GM18499 (cell line): ENCODE data around the gene MSH2.
"Not testable (repeated sequence)": the region's sequence is repeated elsewhere in the genome, so short reads cannot be mapped to it uniquely, and the experiment has no call there.

Experiments used
- ATAC-seq: cut with Tn5 transposase; IDR thresholded peaks from one replicate; pipeline ENCODE4 v1.9.1; 2021; ENCODE audit warnings: moderate number of reproducible peaks; ENCODE audit not compliant: insufficient read depth, unreplicated experiment

The MSH2 gene

GRCh38 chr2:47402805-47403608 lies at the start of gene MSH2:
TSS of gene MSH2 (plus strand) at chr2:47403156. CDS start at chr2:47403192, 36 bp downstream.
- peak; percentile 78 for ATAC-seq

GRCh38 chr2:47354013-47354847 lies 48.7 kb upstream of the MSH2 start:
- ATAC-seq, result no peak

DNA sequence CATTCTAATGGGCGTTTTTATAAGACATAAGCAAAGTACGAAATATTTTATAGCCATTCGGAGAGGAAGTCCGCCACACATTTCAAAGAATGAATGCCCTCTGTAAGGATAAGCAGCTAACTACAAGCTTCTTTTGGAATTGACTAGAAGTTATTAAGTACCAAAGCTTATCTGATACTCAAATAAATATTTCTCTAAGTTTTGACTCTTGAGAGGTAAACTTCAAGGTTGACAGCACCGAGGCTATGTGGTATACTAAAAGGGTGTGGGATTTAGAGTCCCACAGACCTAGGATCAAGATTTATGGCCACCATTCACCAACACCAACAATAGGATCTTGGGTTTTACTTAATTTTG lies 48.1 kb upstream of the MSH2 start:
- ATAC-seq, result no peak

GRCh38 chr2:47357483-47357882 lies 45.5 kb upstream of the MSH2 start:
- ATAC-seq, result no peak

DNA sequence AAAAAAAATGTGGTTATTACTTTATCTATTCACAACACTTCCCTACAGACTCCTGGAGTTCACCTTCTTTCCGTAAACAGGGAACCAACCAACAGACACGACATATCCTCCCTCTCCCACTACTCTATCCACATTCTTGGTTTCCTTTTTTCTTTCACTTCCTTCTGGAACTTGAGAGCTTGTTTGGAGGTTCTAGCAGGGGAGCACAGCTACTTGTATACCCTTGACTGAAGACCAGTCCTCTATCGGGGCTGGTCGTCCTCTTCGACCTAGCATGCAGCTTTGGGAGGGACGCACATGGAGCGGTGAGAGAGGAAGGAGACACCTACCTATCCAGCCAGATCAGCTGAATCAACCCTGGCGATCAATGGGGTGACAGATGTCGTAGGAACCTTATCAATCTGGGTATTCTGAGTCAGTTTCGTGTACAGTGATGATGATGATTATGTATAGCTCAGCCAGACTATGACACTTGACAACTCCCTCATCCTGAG lies 43.5 kb upstream of the MSH2 start:
- ATAC-seq, result no peak

GRCh38 chr2:47360283-47360682 lies 42.7 kb upstream of the MSH2 start:
- no peak for ATAC-seq

GRCh38 chr2:47360927-47361326 lies 42.0 kb upstream of the MSH2 start:
- ATAC-seq, result no peak

- ATAC-seq, result not testable (repeated sequence)
These were observed 41.3 kb upstream of the MSH2 start for GRCh38 chr2:47361505-47362229.

- no peak for ATAC-seq
These were observed 29.2 kb upstream of the MSH2 start for GRCh38 chr2:47373747-47374146.

- no peak for ATAC-seq
These were observed 27.6 kb upstream of the MSH2 start for GRCh38 chr2:47375307-47375706.

DNA sequence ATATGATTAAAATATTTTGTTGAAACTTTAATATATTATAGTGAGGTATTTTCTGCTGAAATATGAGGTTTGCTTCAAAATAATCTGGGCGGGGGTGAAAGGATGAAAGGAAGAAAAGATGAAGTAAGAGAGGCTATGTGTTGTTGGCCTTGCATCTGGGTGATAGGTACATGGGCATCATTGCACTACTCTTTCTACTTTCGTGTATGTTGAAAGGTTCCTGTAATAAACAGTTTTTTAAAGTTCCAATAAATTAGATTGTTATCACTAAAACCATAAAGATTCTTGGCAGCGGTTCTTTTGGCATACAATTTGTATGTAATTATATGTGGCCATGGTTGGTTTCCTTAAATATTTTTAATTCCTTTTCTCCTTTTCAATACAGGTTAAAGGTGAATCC lies 23.6 kb upstream of the MSH2 start:
- no peak for ATAC-seq

DNA sequence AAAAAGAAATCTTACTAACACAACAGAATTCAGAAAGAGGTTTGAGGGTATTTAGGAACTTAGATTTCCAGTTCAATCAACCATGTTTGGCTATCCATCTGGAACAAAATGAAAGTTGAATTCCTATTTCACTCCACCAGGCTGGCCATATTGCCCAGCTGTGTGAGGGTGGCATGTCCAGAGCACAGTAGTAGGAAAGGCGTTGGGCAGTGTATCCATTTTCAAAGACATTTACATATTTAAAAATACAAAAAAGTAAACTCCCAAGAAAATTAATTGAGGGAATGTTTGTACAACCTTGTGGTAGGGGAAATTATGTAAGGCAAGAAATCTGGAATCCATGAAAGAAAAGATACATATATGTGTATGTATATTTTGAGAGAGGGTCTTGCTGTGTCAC lies 21.5 kb upstream of the MSH2 start:
- no peak for ATAC-seq

DNA sequence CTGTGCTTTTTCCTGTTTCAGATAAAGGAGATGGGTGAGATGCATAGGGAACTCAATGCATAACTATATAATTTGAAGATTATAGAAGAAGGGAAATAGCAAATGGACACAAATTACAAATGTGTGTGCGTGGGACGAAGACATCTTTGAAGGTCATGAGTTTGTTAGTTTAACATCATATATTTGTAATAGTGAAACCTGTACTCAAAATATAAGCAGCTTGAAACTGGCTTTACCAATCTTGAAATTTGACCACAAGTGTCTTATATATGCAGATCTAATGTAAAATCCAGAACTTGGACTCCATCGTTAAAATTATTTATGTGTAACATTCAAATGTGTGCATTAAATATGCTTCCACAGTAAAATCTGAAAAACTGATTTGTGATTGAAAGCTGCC lies 16.4 kb upstream of the MSH2 start:
- ATAC-seq, result no peak

DNA sequence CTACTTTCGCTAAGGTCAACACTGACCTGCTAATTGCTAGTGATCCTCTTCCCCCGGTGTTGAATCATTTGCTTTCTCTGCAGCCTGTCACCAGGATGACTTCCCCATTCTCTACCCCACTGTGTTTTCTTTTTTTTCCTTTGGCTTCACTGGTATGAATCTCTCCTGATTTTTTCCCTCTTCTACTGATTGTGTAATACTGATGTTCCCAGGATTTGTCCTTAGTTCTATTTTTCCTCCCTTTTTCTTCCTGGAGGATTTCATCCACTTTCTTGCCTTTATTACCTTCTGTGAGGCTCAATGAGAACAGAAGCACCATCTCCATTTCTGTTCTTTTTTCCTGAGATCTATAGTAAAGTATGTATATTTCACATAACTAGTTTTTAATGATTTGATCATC lies 14.1 kb upstream of the MSH2 start:
- ATAC-seq, result no peak

GRCh38 chr2:47389692-47390091 lies 13.3 kb upstream of the MSH2 start:
- ATAC-seq, result no peak

GRCh38 chr2:47401789-47402554 lies 984 bp upstream of the MSH2 start:
- no peak for ATAC-seq

GRCh38 chr2:47402555-47402804 lies 476 bp upstream of the MSH2 start:
- ATAC-seq, result no peak

GRCh38 chr2:47403609-47404193 lies 745 bp downstream of the MSH2 start:
- ATAC-seq, result no peak

DNA sequence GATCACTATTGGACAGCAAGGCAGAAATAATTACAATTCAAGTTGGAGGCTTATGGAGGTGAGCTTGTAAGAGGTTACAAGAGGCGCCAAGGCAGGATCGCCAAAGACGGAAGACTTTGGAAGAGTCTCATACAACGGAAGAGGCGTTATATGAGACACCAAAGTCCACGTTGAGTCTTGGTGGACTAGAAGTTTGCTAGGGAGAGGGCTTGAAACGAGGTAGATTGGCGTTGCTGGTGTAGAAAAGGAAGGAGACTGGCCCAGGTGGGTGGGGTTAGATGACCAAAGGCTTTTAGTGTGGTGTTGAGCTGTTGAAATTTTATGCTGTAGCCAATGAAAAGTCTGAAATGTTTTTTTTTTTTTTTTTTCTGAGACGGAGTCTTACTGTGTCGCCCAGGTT lies 1.4 kb downstream of the MSH2 start:
- ATAC-seq, result no peak

- ATAC-seq, result no peak
These were observed 2.8 kb downstream of the MSH2 start for GRCh38 chr2:47405757-47406156.
